Keratinocyte (primary cell): ENCODE results near the gene MAP3K4. TPM values are rescaled to one million over a fixed set of nuclear protein-coding genes. Genes with fewer than 3 reads are reported as not detected.

ENCODE experiments used
- DNase-seq: peaks from one replicate; pipeline ENCODE4 v3.0.0-alpha.2; 2011; ENCODE audit warnings: low read depth, missing footprints, low spot score
- FAIRE-seq: peaks from 2 replicates; lab custom pipeline; 2011; peaks lifted over from hg19 to GRCh38; lab: Jason Lieb, UNC
- H2AFZ ChIP-seq: 2 replicates; pipeline ENCODE4 v1.6.0; 2012; ENCODE audit warnings: low read length, control low read depth, inconsistent platforms; ENCODE audit not compliant: control insufficient read depth
- H3K27ac ChIP-seq: 2 replicates; pipeline ENCODE4 v1.5.1; 2011; ENCODE audit warnings: low read length; ENCODE audit not compliant: control insufficient read depth, insufficient read depth
- H3K27me3 ChIP-seq: 3 replicates; pipeline ENCODE4 v1.6.0; 2011; ENCODE audit warnings: low read length; ENCODE audit not compliant: control insufficient read depth, insufficient read depth; ENCODE audit errors: extremely low read depth
- H3K36me3 ChIP-seq, 2 experiments: 2 replicates in 1 of 2; 3 replicates in 1 of 2; pipeline ENCODE4 v1.5.1; 2011; ENCODE audit warnings: low read length in 2 of 2, mild to moderate bottlenecking in 1 of 2; ENCODE audit not compliant: control insufficient read depth in 2 of 2, insufficient read depth in 2 of 2; ENCODE audit errors: extremely low read depth in 1 of 2
- H3K4me1 ChIP-seq: 3 replicates; pipeline ENCODE4 v1.5.1; 2011; ENCODE audit warnings: low read length; ENCODE audit not compliant: control insufficient read depth, insufficient read depth; ENCODE audit errors: extremely low read depth
- H3K4me2 ChIP-seq: 3 replicates; pipeline ENCODE4 v1.6.0; 2011; ENCODE audit warnings: low read depth, low read length; ENCODE audit not compliant: control insufficient read depth, insufficient read depth; ENCODE audit errors: extremely low read depth
- H3K4me3 ChIP-seq, 3 experiments: fragments of 200-600 bp in 1 of 3; sonication (generic) in 1 of 3; 2 replicates in 2 of 3; 3 replicates in 1 of 3; pipeline ENCODE4 v1.5.1; 2011 to 2016; ENCODE audit warnings: low read length in 3 of 3, mild to moderate bottlenecking in 3 of 3, control low read depth in 2 of 3, inconsistent platforms in 1 of 3, low read depth in 1 of 3, mixed read lengths in 1 of 3, mixed run types in 1 of 3, moderate library complexity in 1 of 3; ENCODE audit not compliant: control insufficient read depth in 2 of 3, insufficient read depth in 2 of 3; ENCODE audit errors: extremely low read depth in 1 of 3
- H3K79me2 ChIP-seq: 2 replicates; pipeline ENCODE4 v1.6.0; 2012; ENCODE audit warnings: low read length; ENCODE audit not compliant: control insufficient read depth, insufficient read depth
- H3K9ac ChIP-seq: 3 replicates; pipeline ENCODE4 v1.6.0; 2011; ENCODE audit warnings: low read length; ENCODE audit not compliant: control insufficient read depth, insufficient read depth; ENCODE audit errors: extremely low read depth
- H3K9me1 ChIP-seq: 3 replicates; pipeline ENCODE4 v1.6.0; 2011; ENCODE audit warnings: low read length; ENCODE audit not compliant: control insufficient read depth, insufficient read depth; ENCODE audit errors: extremely low read depth
- H3K9me3 ChIP-seq: 2 replicates; pipeline ENCODE4 v1.5.1; 2012; ENCODE audit warnings: low read depth, low read length; ENCODE audit not compliant: control insufficient read depth
- H4K20me1 ChIP-seq: 3 replicates; pipeline ENCODE4 v1.6.0; 2011; ENCODE audit warnings: low read length; ENCODE audit not compliant: control insufficient read depth, insufficient read depth; ENCODE audit errors: extremely low read depth
- CTCF ChIP-seq, 3 experiments: IDR thresholded peaks in 1 of 3; conservative IDR thresholded peaks in 1 of 3; optimal IDR thresholded peaks in 1 of 3; 2 replicates in 2 of 3; 3 replicates in 1 of 3; pipeline versions ENCODE3 to v1.5.1; 2011; ENCODE audit warnings: low read length in 3 of 3, mild to moderate bottlenecking in 3 of 3, moderate library complexity in 2 of 3, control low read depth in 1 of 3, inconsistent platforms in 1 of 3; ENCODE audit not compliant: insufficient read depth in 2 of 3; ENCODE audit errors: extremely low read depth in 1 of 3
- EZH2 ChIP-seq: IDR thresholded peaks from one replicate; pipeline ENCODE4 v1.6.1; 2012; ENCODE audit warnings: inconsistent platforms, mild to moderate bottlenecking, low read length, moderate library complexity
- dilution Hi-C: fragments of 300-500 bp; cut with MboI; formaldehyde crosslinking; loops from one replicate; pipeline ENCODE4 v1.7.0; 2020; ENCODE audit warnings: low sequenced_read_pairs; ENCODE audit not compliant: extremely low pct_ligation_motif_present
- polyA plus RNA-seq, 5 experiments: library from polyadenylated mRNA; depleted of rRNA in 3 of 5; stranded (reverse) in 3 of 5; stranded (forward) in 1 of 5; unstranded in 1 of 5; fragments of >200 nt; gene quantifications; 1 replicate in 1 of 5; 2 replicates in 3 of 5; 3 replicates in 1 of 5; pipeline versions ENCODE4 v1.2.1 to v1.2.3, GENCODE V29; 2011 to 2012; ENCODE audit warnings: missing spikeins in 2 of 5, low read depth in 1 of 5, low replicate concordance in 1 of 5

MAP3K4 gene
- polyA plus RNA-seq, 1 donor (not counting 4 experiments of a cell fraction or from before 2014, with no cell fraction given), result 12.8 TPM

- H3K4me3 ChIP-seq, result no peak overlapping the region
- peaks cover 29% of the 10 kb centered on the region for H3K79me2 ChIP-seq
- dilution Hi-C loops, result no loop called here
These were observed 49.7 kb downstream of the MAP3K4 start for GRCh38 chr6:161041274-161041673.

GRCh38 chr6:161044335-161044734, 52.8 kb downstream of the MAP3K4 start:
- TF ChIP-seq EZH2, result no peak
- TF ChIP-seq CTCF (optimal IDR thresholded peaks at IDR 0.05 in 1 of 3, IDR thresholded peaks at IDR 0.05 in 1 of 3, conservative IDR thresholded peaks at IDR 0.05 in 1 of 3; ENCODE audit: extremely low read depth in 1 of 3, insufficient read depth in 2 of 3, low read length in 3 of 3), result no peak
- H3K79me2 ChIP-seq, result peaks cover 31% of the 10 kb centered on the region
- FAIRE-seq, result no peak
- dilution Hi-C loops, result no loop called here
- H3K4me3 ChIP-seq, result no peak overlapping the region
- no peaks in the 10 kb centered on the region for H4K20me1 ChIP-seq
- peaks cover 5% of the 10 kb centered on the region for H3K4me1 ChIP-seq
- DNase-seq, result no peak
- no peaks in the 10 kb centered on the region for H3K27me3 ChIP-seq
- no peak overlapping the region for H2AFZ ChIP-seq
- no peaks in the 10 kb centered on the region for H3K9me1 ChIP-seq
- H3K36me3 ChIP-seq, result peaks cover 4 to 5% of the 10 kb centered on the region in 2 experiments
- H3K4me2 ChIP-seq, result no peak overlapping the region
- H3K9ac ChIP-seq, result no peak overlapping the region
- no peak overlapping the region for H3K27ac ChIP-seq
- H3K9me3 ChIP-seq, result no peaks in the 10 kb centered on the region

More at GRCh38 chr6:161041274-161041673, 49.7 kb downstream of the MAP3K4 start:
- TF ChIP-seq CTCF (optimal IDR thresholded peaks at IDR 0.05 in 1 of 3, IDR thresholded peaks at IDR 0.05 in 1 of 3, conservative IDR thresholded peaks at IDR 0.05 in 1 of 3; ENCODE audit: extremely low read depth in 1 of 3, insufficient read depth in 2 of 3, low read length in 3 of 3) (no peak), EZH2 (no peak)
- Histone ChIP-seq H3K4me1 (peaks cover 21% of the 10 kb centered on the region), H3K27ac (no peak overlapping the region), H3K9me1 (no peaks in the 10 kb centered on the region), H2AFZ (no peak overlapping the region), H3K9me3 (no peaks in the 10 kb centered on the region), H3K9ac (no peak overlapping the region), H3K27me3 (no peaks in the 10 kb centered on the region), H4K20me1 (no peaks in the 10 kb centered on the region), H3K36me3 (peaks cover 0 to 5% of the 10 kb centered on the region in 2 experiments), H3K4me2 (no peak overlapping the region)
- FAIRE-seq (no peak), DNase-seq (no peak)
